HS-27A (cell line): Measurements from ENCODE around the gene C1D.

Experiments used
- DNase-seq: peaks from one replicate; pipeline ENCODE4 v3.0.0-alpha.2; 2012; ENCODE audit warnings: low read depth, missing footprints

C1D gene

DNA sequence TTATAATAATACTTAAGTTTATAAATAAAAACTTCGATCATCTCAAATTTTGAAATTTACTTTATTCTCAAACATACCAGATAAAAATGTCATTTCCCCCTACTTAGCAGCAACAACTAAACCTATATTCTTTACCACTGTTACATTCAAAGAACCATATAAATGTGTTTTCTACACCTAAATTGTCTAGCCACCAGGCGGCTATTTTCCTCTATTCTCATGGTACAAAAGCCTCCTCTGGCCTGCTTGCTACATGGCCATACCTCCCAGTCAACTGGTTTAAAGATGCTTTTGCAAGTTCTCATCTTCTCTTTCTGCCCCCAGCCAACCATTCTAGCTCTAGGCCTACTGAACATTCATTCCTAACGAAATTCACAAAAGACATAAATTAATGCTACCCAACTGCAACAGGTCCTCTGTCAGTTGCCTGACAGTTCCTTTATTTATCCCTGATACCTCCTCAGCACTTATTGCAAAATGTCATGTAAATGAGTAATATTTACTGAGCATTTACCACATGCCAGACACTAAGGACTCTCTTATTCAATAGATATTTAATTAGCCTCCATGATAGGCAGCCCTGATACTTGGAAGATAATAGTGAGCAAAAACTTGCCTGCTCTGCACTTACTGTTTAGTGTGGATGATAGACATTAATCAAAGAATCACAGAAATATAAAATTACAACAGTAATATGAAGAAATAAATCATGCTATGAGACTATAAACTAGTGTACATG lies 5.0 kb downstream of the C1D start:
- no peak for DNase-seq

DNA sequence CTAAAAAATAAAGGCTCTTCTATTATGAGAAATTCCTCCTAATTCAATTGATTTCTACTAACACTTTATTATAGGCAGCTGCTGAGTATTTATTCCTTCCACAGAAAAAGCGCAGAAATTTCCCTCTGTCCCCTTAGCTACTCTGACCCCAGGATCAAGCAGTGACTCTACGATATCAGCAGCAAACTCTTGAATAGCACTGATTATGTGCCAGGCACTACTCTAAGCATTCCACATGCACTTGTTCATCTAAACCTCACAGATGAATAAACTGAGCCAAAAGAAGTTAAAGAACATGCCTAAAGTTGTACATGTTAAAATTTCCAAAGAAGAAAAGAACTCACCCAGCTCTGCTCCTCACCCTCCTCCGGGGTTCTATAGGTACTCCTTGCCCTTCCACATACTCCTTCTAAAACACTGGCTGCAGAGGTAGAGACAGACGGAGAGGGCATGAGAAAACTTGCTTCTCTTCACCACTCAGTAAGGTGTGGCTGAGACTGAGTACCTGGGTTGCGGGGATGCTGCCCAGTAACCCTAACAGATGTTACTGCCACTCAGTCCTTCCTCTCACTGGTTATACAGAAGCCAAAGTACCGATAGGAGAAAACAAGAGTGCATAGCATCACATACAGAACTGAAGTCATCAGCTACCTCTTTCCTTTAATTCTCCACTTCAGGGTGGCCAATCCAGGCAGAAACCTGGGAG lies 9.9 kb downstream of the C1D start:
- DNase-seq: no peak

DNA sequence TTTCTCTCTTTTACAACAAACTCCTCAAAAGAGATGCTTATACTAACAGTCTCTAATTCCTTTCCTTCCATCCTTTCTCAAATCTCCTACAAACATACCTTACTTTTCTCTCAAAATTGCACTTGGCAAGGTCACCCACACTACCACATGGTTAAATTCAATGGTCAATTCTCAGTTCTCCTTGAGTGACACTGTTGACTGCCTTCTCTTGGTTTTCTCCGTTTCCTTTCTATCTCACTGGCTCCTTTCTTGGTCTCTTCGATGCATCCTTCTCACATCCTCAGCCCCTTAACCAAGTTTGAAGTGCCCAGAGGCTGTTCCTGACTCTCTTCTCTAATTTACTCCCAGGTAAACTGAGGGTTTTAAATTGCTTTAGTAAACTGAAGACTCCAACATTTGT lies 12.5 kb downstream of the C1D start:
- no peak for DNase-seq

DNA sequence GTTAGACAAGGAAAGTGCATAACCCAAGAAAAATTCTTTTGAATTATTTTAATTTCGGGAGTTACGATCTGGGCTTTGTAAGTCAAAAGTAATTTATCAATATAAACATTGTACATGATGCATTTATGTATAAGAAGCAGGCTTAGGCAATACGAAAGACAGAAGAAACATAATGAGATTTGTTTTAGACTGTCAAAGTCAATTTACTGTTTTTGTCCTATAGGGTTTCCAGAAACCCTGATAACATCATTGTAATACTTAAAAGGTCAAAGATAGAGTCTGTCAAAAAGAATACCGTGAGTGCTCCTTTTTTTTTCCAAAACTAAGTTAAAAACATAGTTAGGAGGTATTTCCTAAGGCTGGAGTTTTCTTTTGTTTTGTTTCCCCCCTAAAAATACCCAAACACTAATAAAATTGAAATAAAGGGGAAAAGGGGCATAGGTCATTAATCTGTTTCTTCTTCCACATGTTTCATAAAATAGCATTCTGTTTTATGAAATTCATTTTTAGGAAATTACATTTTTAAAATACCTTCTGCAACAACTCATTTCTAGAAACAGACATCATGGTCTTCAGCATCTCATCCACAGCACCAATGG lies 16.1 kb downstream of the C1D start:
- no peak for DNase-seq

DNA sequence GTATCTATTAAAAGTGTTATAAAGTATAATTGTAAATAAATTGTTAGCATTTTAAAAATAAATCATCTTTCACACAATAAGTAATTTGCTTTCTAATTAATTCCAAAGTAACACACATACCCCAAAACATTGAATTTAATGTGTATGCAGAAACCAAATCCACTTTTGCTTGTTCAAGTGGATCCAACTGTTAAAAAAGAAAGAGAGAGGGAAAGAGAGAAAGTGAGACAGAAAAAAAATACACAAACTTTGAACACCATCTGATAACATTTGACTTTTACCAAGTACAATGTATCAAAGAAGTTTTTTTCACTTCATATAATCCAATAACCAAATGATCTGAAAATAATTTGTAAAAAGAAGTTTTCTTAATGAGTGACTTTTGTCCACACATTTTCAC lies 16.6 kb downstream of the C1D start:
- no peak for DNase-seq

DNA sequence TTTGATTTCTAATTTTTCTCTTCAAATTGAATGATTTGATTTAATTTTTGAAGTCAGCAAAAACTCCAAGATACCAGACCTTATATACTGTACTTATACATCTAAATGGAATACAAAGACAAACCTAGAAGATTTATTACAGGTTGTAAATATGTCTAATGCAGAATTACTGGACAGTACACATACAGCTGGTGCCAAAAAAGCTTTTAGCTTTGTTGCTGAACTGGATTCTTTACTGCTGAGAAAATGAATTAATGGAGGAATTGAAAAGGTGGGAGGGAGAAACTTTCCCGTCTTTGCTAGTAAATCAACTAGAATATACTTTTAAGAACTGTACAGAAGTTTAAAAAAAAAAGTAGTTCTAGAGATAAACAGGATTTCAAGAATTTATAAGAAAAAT lies 17.5 kb downstream of the C1D start:
- DNase-seq: no peak

DNA sequence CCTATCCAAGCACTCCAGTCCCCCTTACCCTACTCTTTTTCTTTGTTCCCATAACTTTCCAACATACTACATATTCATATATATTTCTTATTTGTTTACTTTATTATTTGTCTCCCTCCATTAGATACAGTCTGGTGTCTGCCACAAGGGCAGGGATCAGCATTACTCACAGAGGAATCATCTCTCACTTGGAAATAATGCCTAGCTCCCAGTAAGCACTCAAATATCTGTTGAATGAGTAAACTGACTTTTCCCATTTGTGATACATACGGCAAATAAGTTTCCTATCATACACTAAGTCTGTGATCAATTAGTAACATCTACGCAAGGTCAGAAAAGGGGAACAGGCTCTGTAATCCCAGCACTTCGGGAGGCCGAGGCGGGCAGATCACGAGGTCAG lies 18.7 kb downstream of the C1D start:
- DNase-seq: peak; percentile 24

DNA sequence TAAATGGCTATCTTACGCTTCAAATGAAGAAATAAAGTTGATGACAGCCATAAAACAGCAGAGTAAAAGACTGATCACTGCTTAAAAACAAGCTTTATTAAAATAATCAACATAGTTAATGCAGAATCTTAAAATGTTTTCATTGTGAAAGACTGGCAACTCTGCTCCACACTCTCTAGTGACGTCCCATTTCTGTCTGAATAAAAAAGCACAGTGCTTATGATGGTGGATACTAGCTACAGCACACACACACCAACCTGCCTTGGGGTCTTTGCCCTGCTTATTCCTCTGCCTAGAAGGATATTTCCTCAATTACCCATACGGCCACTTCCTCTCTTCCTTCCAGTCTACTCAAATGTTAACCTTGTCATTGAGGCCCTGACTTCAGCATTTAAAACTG lies 19.1 kb downstream of the C1D start:
- DNase-seq: no peak

DNA sequence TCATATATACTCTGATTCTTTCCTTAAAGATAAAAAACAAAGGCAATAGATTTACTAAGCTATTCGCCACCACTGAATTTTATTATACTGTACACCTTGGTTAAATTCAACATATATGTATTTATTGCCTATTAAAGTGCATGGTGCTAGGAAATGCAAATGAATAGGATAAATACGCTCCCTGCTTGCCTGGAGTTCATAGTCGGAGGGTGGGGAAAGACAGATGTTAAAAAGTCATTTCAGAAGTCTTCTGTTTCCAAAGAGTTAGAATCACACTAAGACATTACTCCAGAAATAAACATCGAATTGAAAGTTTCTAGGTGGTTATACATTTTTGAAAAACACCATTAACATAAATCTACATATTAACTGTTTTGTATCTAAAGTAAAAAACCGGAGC lies 19.8 kb downstream of the C1D start:
- no peak for DNase-seq

DNA sequence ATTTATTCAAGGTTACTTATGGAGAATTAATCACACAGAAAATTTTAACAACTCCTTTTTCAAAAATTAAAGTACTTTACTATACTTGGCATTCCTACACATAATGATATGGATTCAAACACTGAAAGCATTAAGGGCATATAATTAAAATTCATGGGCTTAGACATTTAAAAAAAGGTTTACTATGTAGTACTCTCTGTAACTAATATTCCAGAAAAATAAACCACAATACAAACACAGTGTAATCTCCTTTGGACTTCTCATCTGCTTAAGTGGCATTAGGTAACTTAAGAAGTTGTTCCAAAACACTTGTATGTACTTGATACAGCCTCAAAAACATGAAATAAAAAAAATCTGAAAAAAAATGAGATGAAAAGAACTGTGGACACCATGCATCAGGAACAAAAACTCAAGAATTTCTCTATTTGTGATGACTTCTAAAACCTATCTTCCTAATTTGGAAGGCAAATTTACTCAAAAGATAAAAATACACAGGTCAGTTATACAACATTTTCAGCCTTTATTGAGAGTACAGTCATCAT lies 21.0 kb downstream of the C1D start:
- DNase-seq: no peak

DNA sequence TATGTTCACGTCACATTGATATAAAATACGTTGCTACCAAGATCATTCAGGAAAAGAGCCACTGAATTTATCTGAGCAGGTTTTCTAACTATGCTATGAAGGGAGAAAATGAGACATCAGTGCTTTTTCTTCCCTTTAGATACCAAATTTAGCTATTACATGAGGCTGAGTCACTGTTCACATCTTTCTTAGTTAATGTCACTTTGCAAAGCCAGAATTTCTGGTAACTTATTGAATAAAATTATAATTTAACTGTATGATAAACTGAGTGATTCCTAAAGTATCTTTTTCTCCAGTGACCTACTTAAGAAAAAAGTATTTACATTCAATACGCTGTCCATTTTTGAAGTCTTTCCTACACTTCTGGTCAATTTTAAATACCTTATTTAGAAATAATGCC lies 22.7 kb downstream of the C1D start:
- no peak for DNase-seq

DNA sequence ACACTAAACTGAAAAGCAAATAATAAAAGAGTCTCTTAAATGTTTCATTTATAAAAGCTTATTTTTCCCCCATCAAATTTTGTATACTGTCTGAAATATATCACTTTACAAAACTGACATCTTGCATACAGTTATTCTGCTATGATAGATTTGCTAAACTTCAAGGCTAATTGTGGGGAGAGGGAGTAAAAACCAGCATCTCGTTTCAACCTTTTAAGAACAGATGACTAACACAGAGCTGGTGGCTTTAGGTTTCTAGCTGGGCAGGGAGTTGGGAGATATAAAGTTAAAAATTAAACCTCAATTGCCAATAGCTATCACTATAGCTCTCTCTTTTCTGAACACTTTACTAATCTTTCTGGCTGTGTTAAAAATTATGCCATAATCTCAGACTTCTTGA lies 23.5 kb downstream of the C1D start:
- DNase-seq: no peak

DNA sequence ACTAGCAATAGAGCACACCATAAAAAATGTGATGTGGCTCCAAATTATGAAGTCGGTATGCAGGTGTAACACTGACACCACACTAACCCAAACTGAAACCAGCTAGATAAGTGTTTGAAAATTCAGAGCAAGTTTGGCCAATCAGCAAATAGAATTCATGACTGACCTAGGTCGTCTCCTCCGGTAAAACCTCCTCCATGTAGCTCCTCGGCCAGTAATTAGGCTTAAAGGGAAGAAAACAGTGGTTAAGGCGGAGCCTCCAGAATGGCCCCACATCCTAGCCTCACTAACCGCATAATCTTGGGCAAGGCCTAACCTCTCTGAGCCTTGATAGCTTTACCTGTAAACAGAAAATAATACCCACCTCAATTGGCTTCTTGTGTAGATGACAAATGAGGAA lies 30.1 kb downstream of the C1D start:
- DNase-seq: no peak

DNA sequence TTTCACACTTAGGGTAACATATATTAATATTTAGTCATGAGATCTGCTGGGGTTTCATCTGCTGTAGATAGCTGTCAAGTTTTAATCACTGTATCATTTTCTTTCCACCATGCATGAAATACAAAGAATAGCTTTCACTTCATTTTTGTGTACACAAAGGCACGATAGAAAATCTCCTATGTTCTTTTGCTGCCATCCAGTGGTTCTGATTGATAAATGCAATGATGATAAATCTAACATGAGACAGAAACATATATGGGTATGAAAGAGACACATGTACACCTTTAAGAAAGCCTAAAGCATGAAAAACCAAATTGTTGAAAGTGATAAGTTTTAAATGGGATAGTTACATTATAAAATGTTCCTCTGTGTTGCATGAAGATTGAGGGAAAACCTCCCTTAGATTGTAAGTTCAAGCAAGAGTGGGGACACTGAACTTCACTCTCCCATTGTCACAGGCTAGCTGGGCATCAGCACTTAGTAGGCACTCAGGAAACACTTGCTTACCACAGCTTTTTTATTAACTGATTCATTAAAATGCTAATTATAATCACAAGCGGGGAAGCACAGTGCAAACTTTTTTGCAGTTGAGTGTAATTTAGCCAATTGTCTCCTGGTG lies 31.2 kb downstream of the C1D start:
- DNase-seq: peak; percentile 23

DNA sequence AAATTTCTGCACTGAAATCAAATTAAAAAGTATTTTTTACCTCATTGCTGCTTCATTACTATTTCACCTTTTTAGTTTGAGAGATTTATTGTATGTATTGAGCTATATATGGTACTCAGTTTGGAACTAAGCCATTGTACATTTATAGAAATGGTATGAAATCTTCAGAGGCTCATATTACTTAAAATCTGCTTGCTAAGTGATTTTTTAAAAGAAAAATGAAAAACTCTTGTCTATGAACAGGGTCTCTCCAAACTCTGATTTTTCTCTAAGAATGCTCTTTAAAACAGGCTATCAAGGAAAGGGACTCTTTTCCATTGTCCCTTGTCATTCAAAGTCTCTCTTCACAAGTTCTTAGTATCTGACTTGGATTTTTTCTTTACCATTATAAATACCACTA lies 31.8 kb downstream of the C1D start:
- no peak for DNase-seq

DNA sequence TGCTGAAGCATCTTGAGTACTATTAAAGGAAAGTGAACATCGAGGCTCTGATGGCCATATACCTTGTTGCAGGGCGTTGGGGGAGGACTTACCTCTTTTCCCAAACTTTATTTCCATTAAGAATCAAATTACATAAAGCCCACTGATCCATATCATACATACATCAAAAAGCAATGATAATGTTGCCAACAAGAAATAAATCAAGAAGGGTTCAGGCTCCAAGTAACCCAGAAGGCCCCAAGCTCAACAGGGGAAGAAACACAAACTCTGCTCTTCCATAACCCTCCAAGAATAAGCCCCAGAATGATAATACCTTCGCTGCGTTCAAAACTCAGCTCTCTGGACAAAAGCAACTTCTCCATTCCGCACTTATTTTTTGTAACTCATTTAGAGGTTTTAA lies 32.3 kb downstream of the C1D start:
- DNase-seq: no peak

DNA sequence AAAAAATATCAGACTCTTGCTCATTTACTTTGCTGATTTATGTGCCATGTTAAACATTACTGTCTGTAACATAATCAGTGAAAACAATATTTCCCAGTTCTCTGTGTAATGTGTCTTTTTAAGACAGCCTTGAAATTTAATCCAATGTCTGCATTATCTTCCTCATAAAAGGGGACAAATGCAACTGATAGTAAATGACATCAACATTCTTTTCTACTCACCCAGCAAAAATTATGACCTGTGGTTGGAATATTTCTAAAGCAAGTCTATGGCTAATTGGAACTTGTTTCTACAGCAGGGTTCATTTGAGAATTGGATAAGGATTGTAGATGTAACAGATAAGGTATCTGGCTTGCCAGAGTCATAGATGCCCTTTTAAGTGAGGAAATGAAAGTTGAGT lies 34.8 kb downstream of the C1D start:
- peak; percentile 17 for DNase-seq

DNA sequence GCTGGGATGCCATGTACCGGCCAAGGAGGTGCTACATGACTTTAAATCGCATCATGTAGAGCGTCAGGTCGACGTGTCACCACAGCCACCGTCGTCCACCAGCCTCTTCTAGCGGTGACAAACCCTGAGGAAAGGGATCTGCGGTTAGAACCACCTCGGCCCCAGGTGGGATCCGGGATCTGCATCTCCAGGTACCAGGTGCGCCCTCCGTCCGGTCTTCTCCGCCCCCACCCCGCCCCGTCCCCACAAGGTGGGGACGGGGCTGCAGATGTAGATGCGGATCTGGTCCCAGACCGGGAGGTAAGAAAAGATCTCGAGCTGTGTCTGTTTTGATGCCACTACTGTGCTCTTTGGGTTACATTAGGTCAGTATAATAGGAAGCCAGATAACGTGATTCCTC lies 38.4 kb downstream of the C1D start:
- no peak for DNase-seq

DNA sequence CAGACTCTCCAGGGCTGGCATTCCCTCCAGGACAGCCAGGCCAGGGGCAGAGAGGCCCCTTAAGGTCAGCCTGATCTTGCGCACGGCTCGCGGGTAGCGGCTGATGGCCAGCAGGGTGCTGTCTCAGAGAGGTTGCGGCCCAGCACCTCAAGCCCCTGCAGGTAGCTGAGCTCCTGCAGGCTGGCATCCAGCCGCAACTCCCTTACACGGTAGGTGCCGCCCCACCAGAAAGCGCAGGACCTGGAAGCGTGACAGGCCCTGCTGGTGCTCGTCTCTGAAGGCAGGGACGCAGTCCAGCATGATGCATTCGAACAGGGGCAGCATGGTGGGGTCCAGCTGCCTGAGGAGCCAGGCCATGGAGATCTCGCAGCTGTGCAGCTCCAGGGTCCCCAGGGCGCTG lies 38.9 kb downstream of the C1D start:
- DNase-seq: no peak

DNA sequence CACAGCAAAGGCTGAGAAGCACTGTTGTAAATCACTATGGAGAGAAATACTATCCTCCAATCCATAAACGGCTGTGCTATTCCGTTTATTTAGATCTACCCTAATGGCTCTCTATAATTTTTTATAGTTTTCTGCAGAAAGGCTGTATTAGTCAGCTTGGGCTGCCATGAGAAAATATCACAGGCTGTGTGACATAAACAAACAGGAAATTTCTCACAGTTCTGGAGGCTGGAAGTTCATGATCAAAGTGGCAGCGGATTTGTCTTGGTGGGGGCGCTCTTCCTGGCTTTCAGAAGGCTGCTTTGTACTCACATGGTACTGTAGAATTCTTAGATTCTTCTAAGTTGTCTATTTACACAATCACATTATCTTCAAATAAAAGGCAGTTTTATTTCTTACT lies 44.1 kb downstream of the C1D start:
- no peak for DNase-seq

DNA sequence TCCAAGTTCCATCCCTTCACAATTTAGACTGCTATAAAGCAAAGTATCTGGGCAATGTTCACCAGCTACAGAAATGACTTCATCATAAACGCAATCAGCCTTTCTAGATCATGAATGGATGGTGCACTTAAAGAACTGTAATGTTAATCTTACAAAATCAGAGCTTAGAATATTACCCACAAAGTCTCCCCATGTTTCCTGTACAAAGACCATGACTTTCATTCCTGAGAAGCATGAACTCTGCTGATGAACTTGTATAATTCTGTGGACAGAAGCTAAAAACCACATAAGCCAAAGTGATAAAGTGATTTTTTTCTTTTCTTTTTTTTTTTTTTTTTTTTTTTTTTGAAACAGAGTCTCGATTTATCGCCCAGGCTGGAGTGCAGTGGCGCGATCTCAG lies 53.3 kb downstream of the C1D start:
- DNase-seq: no peak

DNA sequence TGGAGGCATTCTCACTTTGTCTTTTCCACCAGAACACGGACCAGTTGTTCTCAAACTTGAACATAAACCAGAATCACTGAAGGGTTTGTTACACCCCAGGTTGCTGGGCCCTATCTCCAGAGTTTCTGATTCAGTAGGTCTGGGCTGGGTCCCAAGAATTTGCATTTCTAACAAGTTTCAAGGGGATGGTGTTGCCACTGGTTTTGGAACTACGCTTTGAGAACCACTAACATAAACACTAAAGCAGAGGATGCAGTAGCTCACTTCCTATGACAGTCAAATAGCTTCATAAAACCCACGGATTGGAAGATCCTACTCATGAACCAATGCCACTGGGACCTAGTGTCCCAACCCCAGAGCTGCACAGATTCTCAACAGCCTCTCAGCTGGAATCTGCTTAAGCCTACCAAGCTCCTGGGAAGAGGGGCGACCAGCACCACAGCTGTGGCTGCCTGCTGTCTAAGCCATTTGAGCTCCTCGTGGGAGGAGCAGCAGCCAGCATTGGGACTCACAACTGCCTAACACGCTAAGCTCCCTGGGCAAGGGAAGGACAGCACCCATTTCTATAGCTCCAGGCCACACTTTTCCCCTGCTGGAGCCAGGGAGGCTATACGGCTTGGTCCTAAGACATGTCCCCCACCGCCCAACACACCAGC lies 62.5 kb downstream of the C1D start:
- DNase-seq: no peak
